NCI-H2107 treated with DMSO at 0.1 percent for 48 hours (cell line): Measurements from ENCODE around the gene ABCA7.

Experiments used
- DNase-seq: peaks from one replicate; lab custom pipeline; 2025; ENCODE audit not compliant: unreplicated experiment; lab: John Stamatoyannopoulos, UW

Gene ABCA7

DNA sequence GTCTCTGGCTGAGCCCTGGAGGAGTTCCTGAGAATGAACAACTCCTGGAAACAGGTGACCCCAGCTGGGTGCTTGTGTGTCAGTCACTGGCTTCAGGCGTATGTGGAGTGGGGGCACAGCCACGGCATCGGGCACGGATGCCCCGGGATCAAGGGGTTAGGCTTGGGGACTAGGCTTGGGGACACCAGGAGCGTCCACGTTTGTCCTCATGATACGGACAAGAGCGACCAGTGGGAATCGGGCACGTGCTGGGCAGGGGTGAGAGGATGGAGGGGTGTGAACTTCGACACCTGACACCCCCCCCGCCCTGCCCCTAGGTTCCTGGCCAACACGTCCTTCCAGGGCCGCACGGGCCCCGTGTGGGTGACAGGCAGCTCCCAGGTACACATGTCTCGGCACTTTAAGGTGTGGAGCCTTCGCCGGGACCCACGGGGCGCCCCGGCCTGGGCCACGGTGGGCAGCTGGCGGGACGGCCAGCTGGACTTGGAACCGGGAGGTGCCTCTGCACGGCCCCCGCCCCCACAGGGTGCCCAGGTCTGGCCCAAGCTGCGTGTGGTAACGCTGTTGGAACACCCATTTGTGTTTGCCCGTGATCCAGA lies 35.6 kb upstream of the ABCA7 start:
- no peak for DNase-seq

GRCh38 chr19:1004803-1005664 lies 34.9 kb upstream of the ABCA7 start:
- DNase-seq = no peak

DNA sequence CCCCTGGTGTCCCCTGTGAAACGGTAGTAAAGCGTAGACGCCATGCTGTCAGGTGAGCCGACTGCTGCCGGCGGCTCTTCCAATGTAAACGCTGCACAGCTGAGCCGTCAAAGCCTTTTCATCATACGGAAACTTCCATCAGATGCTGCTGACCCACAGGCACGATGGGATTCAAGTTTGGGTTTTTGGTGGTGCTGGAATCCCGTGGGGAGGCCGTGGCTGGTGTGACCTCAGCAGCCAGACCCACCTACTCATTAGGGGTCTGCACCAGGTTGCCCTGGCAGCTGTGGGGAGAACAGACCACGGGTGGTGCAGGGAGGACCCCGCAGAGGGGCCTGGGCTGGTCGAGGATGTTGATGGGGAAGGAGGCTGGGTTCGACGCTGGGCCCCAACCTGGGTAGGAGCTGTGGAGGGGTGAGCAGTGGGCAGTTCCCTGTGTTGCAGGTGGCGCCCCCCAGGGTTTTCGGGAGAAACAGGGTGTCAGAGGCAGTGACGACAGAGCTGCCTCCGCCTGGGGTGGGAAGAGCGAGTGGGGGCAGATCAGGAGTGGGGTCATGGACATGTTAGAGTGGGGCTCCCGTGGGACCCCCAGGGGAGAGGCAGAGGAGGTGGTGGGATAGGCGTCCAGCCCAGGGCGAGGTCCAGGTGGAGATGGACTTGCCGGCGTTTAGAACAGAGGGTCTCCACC lies 33.1 kb upstream of the ABCA7 start:
- no peak for DNase-seq

DNA sequence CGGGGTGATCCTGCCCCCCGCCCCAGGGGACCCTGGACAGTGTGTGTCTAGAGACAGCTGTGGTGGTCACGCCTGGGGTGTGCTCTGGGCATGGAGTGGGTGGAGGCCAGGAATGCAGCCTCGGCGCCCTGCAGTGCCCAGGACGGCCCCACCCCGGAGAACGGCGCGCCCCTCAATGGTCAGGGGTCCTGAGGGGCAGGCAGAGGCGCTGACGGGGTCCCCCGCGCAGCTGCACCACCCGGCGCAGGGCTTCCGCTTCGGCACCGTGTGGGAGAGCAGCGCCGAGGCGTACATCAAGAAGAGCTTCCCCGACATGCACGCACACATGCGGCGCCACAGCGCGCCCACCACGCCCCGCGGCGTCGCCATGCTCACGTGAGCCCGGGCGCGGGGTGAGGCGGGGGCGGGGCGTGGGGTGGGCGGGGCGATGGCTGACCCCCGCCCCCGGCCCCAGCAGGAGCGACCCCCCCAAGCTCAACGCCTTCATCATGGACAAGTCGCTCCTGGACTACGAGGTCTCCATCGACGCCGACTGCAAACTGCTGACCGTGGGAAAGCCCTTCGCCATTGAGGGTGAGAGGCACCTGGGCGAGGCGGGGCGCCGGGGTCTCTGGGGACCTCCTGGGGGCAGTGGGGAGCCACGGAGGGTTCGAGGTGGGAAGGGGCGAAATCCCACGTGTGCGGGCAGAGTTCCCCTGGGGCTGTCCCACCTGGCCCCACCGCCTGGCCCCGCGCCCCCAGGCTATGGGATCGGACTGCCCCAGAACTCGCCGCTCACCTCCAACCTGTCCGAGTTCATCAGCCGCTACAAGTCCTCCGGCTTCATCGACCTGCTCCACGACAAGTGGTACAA lies 32.3 kb upstream of the ABCA7 start:
- DNase-seq = no peak

GRCh38 chr19:1008268-1009040 lies 31.5 kb upstream of the ABCA7 start:
- no peak for DNase-seq

DNA sequence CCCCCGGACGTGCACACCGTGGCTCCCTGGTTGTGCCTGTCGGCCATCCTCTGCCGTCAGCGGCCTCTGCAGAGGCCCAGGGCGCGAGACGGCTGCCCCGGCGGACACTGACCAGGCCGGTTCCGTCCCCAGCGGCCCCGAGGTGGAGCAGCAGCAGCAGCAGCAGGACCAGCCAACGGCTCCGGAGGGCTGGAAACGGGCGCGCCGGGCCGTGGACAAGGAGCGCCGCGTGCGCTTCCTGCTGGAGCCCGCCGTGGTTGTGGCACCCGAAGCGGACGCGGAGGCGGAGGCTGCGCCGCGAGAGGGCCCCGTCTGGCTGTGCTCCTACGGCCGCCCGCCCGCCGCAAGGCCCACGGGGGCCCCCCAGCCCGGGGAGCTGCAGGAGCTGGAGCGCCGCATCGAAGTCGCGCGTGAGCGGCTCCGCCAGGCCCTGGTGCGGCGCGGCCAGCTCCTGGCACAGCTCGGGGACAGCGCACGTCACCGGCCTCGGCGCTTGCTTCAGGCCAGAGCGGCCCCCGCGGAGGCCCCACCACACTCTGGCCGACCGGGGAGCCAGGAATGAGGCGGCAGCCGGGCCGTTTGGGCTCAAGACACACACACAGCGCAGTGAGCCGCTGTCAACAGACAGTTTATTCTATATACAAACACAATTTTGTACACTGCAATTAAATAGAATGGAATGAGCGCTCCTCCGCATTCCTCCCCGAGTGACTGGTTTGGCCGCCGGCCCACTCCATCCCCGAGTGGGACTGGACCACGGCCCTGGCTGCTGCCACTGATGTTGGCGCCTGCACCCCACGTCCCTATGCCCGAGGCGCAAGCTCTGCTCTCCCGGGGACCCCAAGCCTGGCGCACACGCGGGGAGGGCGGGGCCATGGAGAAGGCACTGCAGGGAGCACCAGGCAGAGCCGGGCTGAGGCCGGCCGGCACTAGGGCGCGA lies 30.6 kb upstream of the ABCA7 start:
- DNase-seq = no peak

DNA sequence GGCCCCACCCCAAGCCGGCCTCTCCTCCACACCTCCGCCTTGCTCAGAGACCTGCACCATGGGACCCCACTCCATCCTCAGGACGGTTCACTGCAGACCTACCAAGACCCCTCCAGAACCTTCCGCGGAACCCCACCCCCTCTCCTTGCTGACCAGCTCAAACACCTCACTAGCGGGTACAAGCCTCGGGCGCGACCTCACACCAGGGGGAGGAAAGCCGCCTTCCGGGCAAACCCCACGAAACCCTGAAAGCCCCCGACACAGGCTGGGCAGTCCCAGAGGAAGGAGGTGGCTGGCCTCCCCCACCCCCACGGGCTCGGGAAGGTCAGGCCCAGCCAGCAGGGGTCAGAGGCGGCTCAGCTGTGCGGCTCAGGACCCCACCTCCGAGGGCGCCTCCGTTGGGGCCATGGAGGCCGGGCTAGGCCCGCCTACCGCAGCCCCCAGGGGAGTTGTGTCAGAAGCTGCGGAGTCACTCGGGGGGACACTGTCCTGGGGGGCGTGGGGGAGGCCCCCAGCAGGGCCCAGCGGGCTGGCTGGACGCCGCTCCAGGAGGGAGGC lies 29.8 kb upstream of the ABCA7 start:
- DNase-seq = no peak

- no peak for DNase-seq
These were observed 29.1 kb upstream of the ABCA7 start for GRCh38 chr19:1010586-1011510.

DNA sequence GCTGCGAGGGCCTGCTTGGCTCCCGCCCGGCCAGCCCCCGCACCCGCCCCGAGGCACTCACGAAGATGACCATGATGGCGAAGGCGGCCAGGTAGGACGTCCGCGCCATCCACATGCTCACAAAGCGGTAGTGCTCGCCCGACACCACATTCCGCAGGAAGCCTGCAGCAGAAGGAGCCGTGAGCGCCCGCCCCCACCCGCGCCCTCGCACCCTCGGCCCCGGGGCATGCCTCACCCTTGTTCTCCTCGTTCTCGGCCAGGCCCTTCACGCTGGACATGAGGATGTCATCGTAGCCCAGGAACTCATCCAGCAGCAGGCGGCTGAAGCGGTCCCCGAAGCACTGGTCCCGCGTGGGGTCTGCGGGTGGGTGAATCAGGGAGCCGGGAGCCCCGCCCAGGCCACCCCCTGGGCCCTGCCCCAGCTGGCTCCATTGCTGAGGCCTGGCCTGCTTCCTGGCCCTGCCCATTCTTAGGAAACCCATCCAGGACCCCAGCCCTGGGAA lies 28.0 kb upstream of the ABCA7 start:
- no peak for DNase-seq

DNA sequence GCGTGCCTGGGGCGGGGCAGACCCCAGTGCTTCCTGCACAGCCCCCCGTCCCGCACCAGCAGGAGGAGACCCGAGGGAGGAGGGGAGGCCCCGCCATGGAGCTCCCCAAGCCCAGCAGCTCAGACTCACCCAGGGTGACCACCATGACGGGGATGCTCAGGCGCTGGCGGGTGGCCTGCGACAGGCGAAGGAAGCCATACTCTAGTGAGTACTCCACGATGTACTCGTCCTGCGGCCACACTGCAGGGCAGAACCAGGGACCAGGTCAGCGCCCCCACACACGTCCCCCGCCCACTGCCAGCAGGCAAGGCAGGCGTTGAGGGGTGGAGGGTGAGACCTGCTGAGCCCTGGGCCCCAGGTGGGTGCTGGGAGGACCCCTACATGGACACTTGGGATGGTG lies 27.6 kb upstream of the ABCA7 start:
- no peak for DNase-seq

- DNase-seq = no peak
These were observed 26.7 kb upstream of the ABCA7 start for GRCh38 chr19:1013218-1013617.

- DNase-seq = no peak
These were observed 25.5 kb upstream of the ABCA7 start for GRCh38 chr19:1014161-1015060.

GRCh38 chr19:1015061-1015781 lies 24.7 kb upstream of the ABCA7 start:
- no peak for DNase-seq

GRCh38 chr19:1015782-1016646 lies 23.9 kb upstream of the ABCA7 start:
- no peak for DNase-seq

DNA sequence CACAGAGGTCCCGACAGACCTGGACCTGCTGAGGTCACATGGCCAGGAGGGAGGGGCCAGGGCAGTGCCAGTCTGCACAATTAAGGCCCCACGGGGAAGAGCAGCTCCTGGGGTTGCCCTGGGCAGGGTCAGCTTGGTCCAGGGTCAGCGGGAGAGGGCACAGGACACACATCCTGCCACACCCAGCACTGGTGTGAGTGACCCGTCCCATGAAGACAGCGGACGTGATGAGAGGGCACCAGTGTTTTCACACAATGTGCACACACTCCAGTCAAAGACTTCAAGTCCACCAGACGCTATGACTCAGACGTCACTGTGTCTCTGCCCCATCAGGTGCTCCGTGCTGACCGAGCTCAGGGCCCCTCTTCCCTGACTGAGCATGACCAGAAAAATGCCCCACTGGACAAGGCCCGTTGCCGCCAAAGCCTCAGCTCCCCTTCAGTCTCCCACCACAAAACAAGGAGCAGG lies 23.2 kb upstream of the ABCA7 start:
- no peak for DNase-seq
